SK-N-SH treated with all-trans-retinoic acid at 6 μM for 48 hours (cell line): ENCODE results near the gene MOV10L1.

Experiments
- ATAC-seq: fragments of 200-7000 bp; cut with Tn5 transposase; 3 replicates; pipeline ENCODE4 v1.9.1; 2020; ENCODE audit warnings: mild to moderate bottlenecking, moderate library complexity
- ARNTL ChIP-seq: fragments of 450-650 bp; formaldehyde crosslinking; IDR thresholded peaks from 2 replicates; pipeline ENCODE4 v1.5.0; 2020; ENCODE audit warnings: low read depth, mild to moderate bottlenecking, moderate library complexity, borderline replicate concordance
- BACH2 ChIP-seq: fragments of 250-450 bp; sonication (Bioruptor Pico); IDR thresholded peaks from 2 replicates; pipeline ENCODE4 v1.9.0; 2021; ENCODE audit warnings: mild to moderate bottlenecking, borderline replicate concordance
- CREB5 ChIP-seq: fragments of 250-450 bp; sonication (Bioruptor Pico); IDR thresholded peaks from 2 replicates; pipeline ENCODE4 v1.5.1; 2020; ENCODE audit warnings: low read depth, mild to moderate bottlenecking, moderate library complexity
- CSDC2 ChIP-seq: fragments of 250-450 bp; sonication (Bioruptor Pico); IDR thresholded peaks from 2 replicates; pipeline ENCODE4 v1.5.0; 2020; ENCODE audit warnings: mild to moderate bottlenecking, moderate library complexity
- CSRNP3 ChIP-seq: fragments of 250-450 bp; sonication (Bioruptor Pico); IDR thresholded peaks from 2 replicates; pipeline ENCODE4 v1.5.1; 2021; ENCODE audit warnings: mild to moderate bottlenecking, moderate library complexity
- ESRRG ChIP-seq: fragments of 250-450 bp; sonication (Bioruptor Pico); IDR thresholded peaks from 2 replicates; pipeline ENCODE4 v1.6.1; 2021; ENCODE audit warnings: mild to moderate bottlenecking
- GLIS3 ChIP-seq: fragments of 250-450 bp; sonication (Bioruptor Pico); IDR thresholded peaks from 2 replicates; pipeline ENCODE4 v1.5.0; 2020; ENCODE audit warnings: mild to moderate bottlenecking, moderate library complexity
- ISL1 ChIP-seq: fragments of 250-450 bp; sonication (Bioruptor Pico); IDR thresholded peaks from 2 replicates; pipeline ENCODE4 v2.1.2; 2022; ENCODE audit warnings: mild to moderate bottlenecking, moderate library complexity
- OSR1 ChIP-seq: fragments of 250-450 bp; sonication (Bioruptor Pico); IDR thresholded peaks from 2 replicates; pipeline ENCODE4 v1.8.0; 2022; ENCODE audit warnings: moderate library complexity, mild to moderate bottlenecking, inconsistent platforms
- POU6F1 ChIP-seq: fragments of 250-450 bp; sonication (Bioruptor Pico); IDR thresholded peaks from 2 replicates; pipeline ENCODE4 v1.8.0; 2021; ENCODE audit warnings: low read depth, mild to moderate bottlenecking, moderate library complexity, borderline replicate concordance
- PPARA ChIP-seq: fragments of 250-450 bp; sonication (Bioruptor Pico); IDR thresholded peaks from 2 replicates; pipeline ENCODE4 v1.5.0; 2020; ENCODE audit warnings: mild to moderate bottlenecking, borderline replicate concordance
- RARB ChIP-seq: fragments of 250-450 bp; sonication (Bioruptor Pico); IDR thresholded peaks from 2 replicates; pipeline ENCODE4 v1.8.0; 2021; ENCODE audit warnings: mild to moderate bottlenecking, moderate library complexity
- TCF4 ChIP-seq: fragments of 250-450 bp; sonication (Bioruptor Pico); IDR thresholded peaks from 2 replicates; pipeline ENCODE4 v1.8.0; 2021; ENCODE audit warnings: mild to moderate bottlenecking, moderate library complexity, borderline replicate concordance
- TOX ChIP-seq: fragments of 250-450 bp; sonication (Bioruptor Pico); IDR thresholded peaks from 2 replicates; pipeline ENCODE4 v1.8.0; 2021; ENCODE audit warnings: mild to moderate bottlenecking, moderate library complexity, borderline replicate concordance
- TSHZ2 ChIP-seq: fragments of 250-450 bp; sonication (Bioruptor Pico); IDR thresholded peaks from 2 replicates; pipeline ENCODE4 v1.5.0; 2020; ENCODE audit warnings: mild to moderate bottlenecking, moderate library complexity
- ZC3H10 ChIP-seq: fragments of 250-450 bp; sonication (Bioruptor Pico); IDR thresholded peaks from 2 replicates; pipeline ENCODE4 v1.5.1; 2021; ENCODE audit warnings: mild to moderate bottlenecking, moderate library complexity
- ZFP3 ChIP-seq: fragments of 250-450 bp; sonication (Bioruptor Pico); IDR thresholded peaks from 2 replicates; pipeline ENCODE4 v1.5.0; 2020; ENCODE audit warnings: mild to moderate bottlenecking, moderate library complexity
- ZFP30 ChIP-seq: fragments of 450-650 bp; formaldehyde crosslinking; IDR thresholded peaks from 2 replicates; pipeline ENCODE4 v1.5.0; 2022; ENCODE audit warnings: mild to moderate bottlenecking, moderate library complexity
- ZNF70 ChIP-seq: fragments of 450-650 bp; formaldehyde crosslinking; IDR thresholded peaks from 2 replicates; pipeline ENCODE4 v1.5.0; 2020; ENCODE audit warnings: mild to moderate bottlenecking, moderate library complexity
- ZNF8 ChIP-seq: fragments of 450-650 bp; formaldehyde crosslinking; IDR thresholded peaks from 2 replicates; pipeline ENCODE4 v1.5.0; 2020; ENCODE audit warnings: mild to moderate bottlenecking, moderate library complexity

MOV10L1 gene

GRCh38 chr22:50150161-50151129, 60.6 kb downstream of the MOV10L1 start:
- ATAC-seq, result no peak
- no peak for TF ChIP-seq TCF4 (CRISPR knock-in tag)
- no peak for TF ChIP-seq ZNF8 (CRISPR knock-in tag)
- TF ChIP-seq GLIS3 (CRISPR knock-in tag), result no peak
- no peak for TF ChIP-seq ZNF70 (CRISPR knock-in tag)
- no peak for TF ChIP-seq RARB (CRISPR knock-in tag)
- no peak for TF ChIP-seq POU6F1
- no peak for TF ChIP-seq ISL1 (CRISPR knock-in tag)
- no peak for TF ChIP-seq ZFP30
- TF ChIP-seq ESRRG, result no peak
- no peak for TF ChIP-seq ARNTL (CRISPR knock-in tag)
- no peak for TF ChIP-seq ZC3H10 (CRISPR knock-in tag)
- no peak for TF ChIP-seq CSRNP3 (CRISPR knock-in tag)

- ATAC-seq, result no peak
Observed at GRCh38 chr22:50151571-50152537, 62.0 kb downstream of the MOV10L1 start.

More at GRCh38 chr22:50151571-50152537, 62.0 kb downstream of the MOV10L1 start:
- TF ChIP-seq ESRRG (no peak), TOX (CRISPR knock-in tag) (no peak), ISL1 (CRISPR knock-in tag) (no peak), ZFP3 (CRISPR knock-in tag) (no peak), TCF4 (CRISPR knock-in tag) (no peak), PPARA (CRISPR knock-in tag) (no peak), RARB (CRISPR knock-in tag) (no peak), OSR1 (no peak), POU6F1 (no peak), TSHZ2 (no peak), BACH2 (CRISPR knock-in tag) (no peak), CREB5 (CRISPR knock-in tag) (no peak), GLIS3 (CRISPR knock-in tag) (no peak), ZNF8 (CRISPR knock-in tag) (no peak), ZNF70 (CRISPR knock-in tag) (no peak), ZFP30 (no peak), CSDC2 (CRISPR knock-in tag) (no peak), CSRNP3 (CRISPR knock-in tag) (no peak)
